NB4 (cell line): Measurements from ENCODE around the gene PCSK6.

Experiments
- DNase-seq: peaks from one replicate; pipeline ENCODE4 v3.0.0; 2010; ENCODE audit warnings: low read depth
- H3K4me3 ChIP-seq: one replicate; pipeline ENCODE4 v1.5.1; 2011; ENCODE audit warnings: mild to moderate bottlenecking, low read depth, low read length, moderate library complexity
- CTCF ChIP-seq: IDR thresholded peaks from one replicate; pipeline ENCODE4 v1.5.1; 2012; ENCODE audit warnings: low read depth, low read length
- MAX ChIP-seq: IDR thresholded peaks from 2 replicates; pipeline ENCODE4 v1.6.1; 2011; ENCODE audit warnings: low read depth, low read length
- MYC ChIP-seq: IDR thresholded peaks from 2 replicates; pipeline ENCODE4 v1.6.1; 2011; ENCODE audit warnings: low read depth, low read length
- POLR2A ChIP-seq: IDR thresholded peaks from 2 replicates; pipeline ENCODE4 v1.6.1; 2011; ENCODE audit warnings: mild to moderate bottlenecking; ENCODE audit not compliant: insufficient read length; ENCODE audit errors: extremely low read depth

Gene PCSK6

GRCh38 chr15:101368861-101369642 is 120.5 kb downstream of the PCSK6 start:
- no peak overlapping the region for H3K4me3 ChIP-seq
- DNase-seq: no peak
- TF ChIP-seq POLR2A (no peak), MAX (no peak), MYC (no peak), CTCF (no peak)

GRCh38 chr15:101368086-101368780 is 121.3 kb downstream of the PCSK6 start:
- no peak for TF ChIP-seq CTCF
- TF ChIP-seq MAX: no peak
- TF ChIP-seq MYC: no peak
- no peak for TF ChIP-seq POLR2A
- no peak overlapping the region for H3K4me3 ChIP-seq
- no peak for DNase-seq

GRCh38 chr15:101366853-101367252 is 122.7 kb downstream of the PCSK6 start:
- peak; percentile 9 for DNase-seq
- no peak overlapping the region for H3K4me3 ChIP-seq
- TF ChIP-seq POLR2A: no peak
- no peak for TF ChIP-seq CTCF
- TF ChIP-seq MAX: no peak
- no peak for TF ChIP-seq MYC

- no peak for TF ChIP-seq POLR2A
- TF ChIP-seq MAX: no peak
- no peak for TF ChIP-seq MYC
- no peak for TF ChIP-seq CTCF
- H3K4me3 ChIP-seq: no peak overlapping the region
- no peak for DNase-seq
Measured at GRCh38 chr15:101362986-101363566, 126.4 kb downstream of the PCSK6 start.

GRCh38 chr15:101362359-101362758 is 127.1 kb downstream of the PCSK6 start:
- TF ChIP-seq MAX (no peak), POLR2A (no peak)
- H3K4me3 ChIP-seq: no peak overlapping the region
- DNase-seq: no peak

GRCh38 chr15:101361418-101361817 is 128.1 kb downstream of the PCSK6 start:
- TF ChIP-seq CTCF (no peak), MYC (no peak), MAX (no peak)
- DNase-seq: peak; percentile 18
- H3K4me3 ChIP-seq: no peak overlapping the region
